GM19023 (cell line): ENCODE data around the gene PGM5.

Experiments
- ATAC-seq: cut with Tn5 transposase; IDR thresholded peaks from one replicate; pipeline ENCODE4 v1.9.1; 2021; ENCODE audit warnings: mild to moderate bottlenecking, moderate library complexity; ENCODE audit not compliant: unreplicated experiment

The PGM5 gene

GRCh38 chr9:68575817-68576216 is 219.4 kb downstream of the PGM5 start:
- no peak for ATAC-seq

- peak; percentile 70 for ATAC-seq
Measured at GRCh38 chr9:68577774-68578591, 221.6 kb downstream of the PGM5 start.
